ENCODE results near the gene ANKRD33B. TPM values are rescaled to one million over a fixed set of nuclear protein-coding genes. Genes with fewer than 3 reads are reported as not detected.
"Not testable (repeated sequence)": the region's sequence is repeated elsewhere in the genome, so short reads cannot be mapped to it uniquely, and the experiment has no call there.

The ANKRD33B gene
- total RNA-seq, 1 donor from 2014 or later: 0.84 TPM

DNA sequence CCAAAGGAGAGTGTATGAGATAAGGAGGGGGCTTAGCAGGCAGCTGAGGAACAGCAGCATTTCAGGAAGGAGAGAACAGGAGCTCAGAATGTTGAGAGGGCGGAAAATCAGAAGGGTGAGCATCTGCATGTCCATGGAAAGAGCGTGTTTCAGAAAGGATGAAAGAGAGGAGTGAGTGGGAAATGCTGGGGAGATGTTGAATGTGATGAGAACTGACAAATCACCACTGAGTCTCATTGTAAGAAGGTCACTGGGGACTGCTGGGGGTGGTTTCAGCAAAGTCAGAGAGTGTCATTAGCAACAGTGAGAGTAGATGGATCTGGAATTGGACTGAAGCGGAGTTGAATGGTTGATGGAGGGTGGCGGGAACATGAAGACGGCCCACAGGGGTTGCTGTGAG is 65.8 kb downstream of the ANKRD33B start:
- no peak for DNase-seq (ENCODE audit: low read depth, low spot score)
- H3K36me3 Mint-ChIP-seq (ENCODE audit: low read depth): no peaks in the 10 kb centered on the region
- H3K9me3 Mint-ChIP-seq: no peaks in the 10 kb centered on the region
- H3K4me1 Mint-ChIP-seq: peaks cover 28% of the 10 kb centered on the region
- no peak overlapping the region for H3K4me3 Mint-ChIP-seq
- H3K27me3 Mint-ChIP-seq (ENCODE audit: low read depth): peaks cover 19% of the 10 kb centered on the region
- peak overlapping the region; percentile 68 for H3K27ac Mint-ChIP-seq (ENCODE audit: unreplicated experiment)
- TF ChIP-seq, protein P1, sequence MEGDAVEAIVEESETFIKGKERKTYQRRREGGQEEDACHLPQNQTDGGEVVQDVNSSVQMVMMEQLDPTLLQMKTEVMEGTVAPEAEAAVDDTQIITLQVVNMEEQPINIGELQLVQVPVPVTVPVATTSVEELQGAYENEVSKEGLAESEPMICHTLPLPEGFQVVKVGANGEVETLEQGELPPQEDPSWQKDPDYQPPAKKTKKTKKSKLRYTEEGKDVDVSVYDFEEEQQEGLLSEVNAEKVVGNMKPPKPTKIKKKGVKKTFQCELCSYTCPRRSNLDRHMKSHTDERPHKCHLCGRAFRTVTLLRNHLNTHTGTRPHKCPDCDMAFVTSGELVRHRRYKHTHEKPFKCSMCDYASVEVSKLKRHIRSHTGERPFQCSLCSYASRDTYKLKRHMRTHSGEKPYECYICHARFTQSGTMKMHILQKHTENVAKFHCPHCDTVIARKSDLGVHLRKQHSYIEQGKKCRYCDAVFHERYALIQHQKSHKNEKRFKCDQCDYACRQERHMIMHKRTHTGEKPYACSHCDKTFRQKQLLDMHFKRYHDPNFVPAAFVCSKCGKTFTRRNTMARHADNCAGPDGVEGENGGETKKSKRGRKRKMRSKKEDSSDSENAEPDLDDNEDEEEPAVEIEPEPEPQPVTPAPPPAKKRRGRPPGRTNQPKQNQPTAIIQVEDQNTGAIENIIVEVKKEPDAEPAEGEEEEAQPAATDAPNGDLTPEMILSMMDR (conservative IDR thresholded peaks at IDR 0.05): no peak

GRCh38 chr5:10630126-10630525 is 66.3 kb downstream of the ANKRD33B start:
- peaks cover 28% of the 10 kb centered on the region for H3K4me1 Mint-ChIP-seq
- TF ChIP-seq, protein P1 (conservative IDR thresholded peaks at IDR 0.05): no peak
- H3K36me3 Mint-ChIP-seq (ENCODE audit: low read depth): no peaks in the 10 kb centered on the region
- H3K27me3 Mint-ChIP-seq (ENCODE audit: low read depth): peaks cover 23% of the 10 kb centered on the region
- H3K27ac Mint-ChIP-seq (ENCODE audit: unreplicated experiment): no peak overlapping the region
- DNase-seq (ENCODE audit: low read depth, low spot score): no peak
- H3K4me3 Mint-ChIP-seq: no peak overlapping the region
- no peaks in the 10 kb centered on the region for H3K9me3 Mint-ChIP-seq

DNA sequence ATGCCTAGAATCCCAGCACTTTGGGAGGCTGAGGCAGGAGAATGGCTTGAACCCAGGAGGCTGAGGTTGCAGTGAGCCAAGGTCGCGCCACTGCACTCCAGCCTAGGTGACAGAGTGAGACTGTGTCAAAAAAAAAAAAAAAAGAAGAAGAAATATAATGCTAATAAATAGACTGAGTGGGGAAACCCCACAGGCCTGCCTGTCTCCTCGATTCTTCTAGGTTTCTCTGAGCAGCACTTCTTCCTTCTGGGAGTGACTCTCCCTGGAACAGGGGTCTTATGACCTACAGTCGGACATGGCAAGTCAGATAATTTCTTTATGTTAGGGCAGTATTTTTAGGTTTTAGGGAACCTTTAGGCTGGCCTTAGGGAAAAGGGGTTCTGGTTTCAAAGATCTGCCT is 66.9 kb downstream of the ANKRD33B start:
- H3K9me3 Mint-ChIP-seq; H3K27ac Mint-ChIP-seq (ENCODE audit: unreplicated experiment); H3K4me3 Mint-ChIP-seq; H3K36me3 Mint-ChIP-seq (ENCODE audit: low read depth); DNase-seq (ENCODE audit: low read depth, low spot score): not testable (repeated sequence)
- Mint-ChIP-seq H3K27me3 (ENCODE audit: low read depth) (peaks cover 29% of the 10 kb centered on the region), H3K4me1 (peaks cover 28% of the 10 kb centered on the region)

DNA sequence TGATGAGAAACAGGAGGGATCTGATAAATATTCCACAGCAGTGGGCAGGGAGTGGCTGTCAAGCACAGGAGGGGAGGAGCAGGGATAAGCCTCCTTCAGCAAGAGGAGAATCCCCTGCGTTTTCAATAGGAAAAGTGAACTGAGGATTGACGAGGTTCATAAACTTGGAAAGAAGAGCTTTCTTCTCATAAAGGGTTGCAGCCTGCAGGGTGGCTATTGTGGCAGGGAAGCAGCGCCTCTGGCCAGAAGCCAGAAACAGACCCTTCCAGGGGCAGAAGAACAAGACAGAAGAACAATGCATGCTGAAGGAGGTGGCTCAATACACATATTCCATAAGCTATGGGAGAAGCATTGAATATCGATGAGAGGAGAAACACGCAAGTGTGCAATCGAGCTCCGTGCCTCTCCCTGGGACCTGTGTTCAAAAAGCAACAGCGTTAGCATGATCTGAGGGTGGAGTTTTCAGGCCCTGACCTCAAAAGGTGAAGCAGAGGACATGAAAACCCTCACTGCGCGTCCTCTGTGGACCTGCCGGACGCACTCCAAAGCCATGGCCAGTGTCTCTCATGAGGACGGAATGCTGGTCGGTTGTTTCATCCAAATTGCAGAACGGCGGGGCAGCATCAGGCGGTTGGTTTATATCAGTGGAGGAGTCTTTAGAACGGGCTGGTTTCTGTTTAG is 67.6 kb downstream of the ANKRD33B start:
- Mint-ChIP-seq H3K4me3 (no peak overlapping the region), H3K9me3 (no peaks in the 10 kb centered on the region), H3K4me1 (peaks cover 28% of the 10 kb centered on the region), H3K36me3 (ENCODE audit: low read depth) (no peaks in the 10 kb centered on the region), H3K27ac (ENCODE audit: unreplicated experiment) (no peak overlapping the region), H3K27me3 (ENCODE audit: low read depth) (peaks cover 36% of the 10 kb centered on the region)
- TF ChIP-seq, protein P1 (conservative IDR thresholded peaks at IDR 0.05): no peak
- DNase-seq (ENCODE audit: low read depth, low spot score): no peak

- Mint-ChIP-seq H3K4me3 (no peak overlapping the region), H3K36me3 (ENCODE audit: low read depth) (no peaks in the 10 kb centered on the region), H3K4me1 (peaks cover 23% of the 10 kb centered on the region)
These were observed 68.4 kb downstream of the ANKRD33B start for GRCh38 chr5:10632110-10632761.

More at GRCh38 chr5:10632110-10632761, 68.4 kb downstream of the ANKRD33B start:
- Mint-ChIP-seq H3K27ac (ENCODE audit: unreplicated experiment) (no peak overlapping the region), H3K9me3 (no peaks in the 10 kb centered on the region), H3K27me3 (ENCODE audit: low read depth) (peaks cover 44% of the 10 kb centered on the region)
- TF ChIP-seq, protein P1 (conservative IDR thresholded peaks at IDR 0.05): no peak
- no peak for DNase-seq (ENCODE audit: low read depth, low spot score)

All from neural crest cell (in vitro differentiated cells).